CD4-positive, alpha-beta T cell treated with Interleukin-4 for 4 hours (primary cell): ENCODE data around the gene SFT2D1.
"Not testable (repeated sequence)": the region's sequence is repeated elsewhere in the genome, so short reads cannot be mapped to it uniquely, and the experiment has no call there.

Source experiments
- DNase-seq: peaks from one replicate; pipeline ENCODE4 v3.0.0-alpha.2; 2020

Gene SFT2D1

DNA sequence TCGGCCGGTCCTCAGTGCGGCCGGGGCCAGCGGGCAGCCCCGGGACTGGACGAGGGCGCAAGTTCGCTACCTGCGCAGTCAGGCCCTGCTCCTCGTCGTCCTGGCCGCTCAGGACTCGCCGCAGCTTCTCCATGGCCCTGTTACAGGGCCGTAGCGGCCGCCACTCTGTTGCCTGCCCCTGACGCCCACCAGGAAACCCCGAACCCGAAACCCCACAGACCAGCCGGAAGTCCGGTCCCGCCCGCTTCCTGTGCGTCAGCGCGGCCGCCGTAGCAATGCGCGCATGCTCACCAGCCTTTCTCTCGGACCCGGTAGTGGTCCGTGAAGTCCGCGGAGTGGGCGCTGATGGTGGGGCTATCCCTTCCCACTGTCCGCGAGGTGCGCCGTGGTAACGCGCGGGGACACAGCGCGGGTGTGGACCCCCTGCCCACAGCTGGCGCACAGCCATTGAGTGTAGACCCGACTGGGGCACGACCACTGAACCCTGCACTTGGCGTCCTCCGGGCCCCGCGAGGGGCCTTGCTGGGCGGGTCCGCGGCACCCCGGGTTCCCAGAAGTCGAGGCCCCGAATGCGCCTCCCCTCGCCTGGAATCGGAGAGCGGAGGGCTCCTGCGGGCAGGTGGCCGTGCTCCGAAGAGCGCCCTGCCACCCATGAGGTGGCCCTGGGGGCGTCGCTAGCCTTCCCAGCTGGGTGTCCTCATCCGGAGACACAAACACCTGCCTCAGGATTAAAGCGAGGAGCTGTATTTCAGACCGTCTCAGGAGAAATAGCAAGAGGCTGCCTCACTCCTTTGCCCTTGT, at the start of gene SFT2D1:
Gene SFT2D1 (minus strand): TSS at position 197 of the 801 bp plus-strand sequence. CDS start 64 bp downstream, at position 133.
- DNase-seq: peak; percentile 68

DNA sequence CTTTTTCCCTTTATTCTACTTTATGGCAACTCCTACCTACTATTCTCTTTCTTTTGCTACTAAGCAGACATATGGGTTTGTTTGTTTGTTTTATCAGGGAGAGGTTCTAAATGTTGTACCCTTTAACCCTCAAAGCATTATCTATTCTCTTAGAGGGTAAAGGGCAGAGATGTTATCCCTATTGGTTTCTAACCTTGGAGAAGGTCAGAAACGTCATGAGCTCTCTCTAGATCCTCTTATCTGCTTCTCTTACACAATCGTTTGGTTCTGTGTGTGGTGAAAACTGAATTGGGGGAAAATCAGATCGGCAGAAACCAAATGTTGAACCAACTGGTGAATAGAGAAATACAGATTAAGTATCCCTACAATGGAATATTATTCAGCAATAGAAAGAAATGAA, 46.8 kb upstream of the SFT2D1 start:
- DNase-seq: no peak

DNA sequence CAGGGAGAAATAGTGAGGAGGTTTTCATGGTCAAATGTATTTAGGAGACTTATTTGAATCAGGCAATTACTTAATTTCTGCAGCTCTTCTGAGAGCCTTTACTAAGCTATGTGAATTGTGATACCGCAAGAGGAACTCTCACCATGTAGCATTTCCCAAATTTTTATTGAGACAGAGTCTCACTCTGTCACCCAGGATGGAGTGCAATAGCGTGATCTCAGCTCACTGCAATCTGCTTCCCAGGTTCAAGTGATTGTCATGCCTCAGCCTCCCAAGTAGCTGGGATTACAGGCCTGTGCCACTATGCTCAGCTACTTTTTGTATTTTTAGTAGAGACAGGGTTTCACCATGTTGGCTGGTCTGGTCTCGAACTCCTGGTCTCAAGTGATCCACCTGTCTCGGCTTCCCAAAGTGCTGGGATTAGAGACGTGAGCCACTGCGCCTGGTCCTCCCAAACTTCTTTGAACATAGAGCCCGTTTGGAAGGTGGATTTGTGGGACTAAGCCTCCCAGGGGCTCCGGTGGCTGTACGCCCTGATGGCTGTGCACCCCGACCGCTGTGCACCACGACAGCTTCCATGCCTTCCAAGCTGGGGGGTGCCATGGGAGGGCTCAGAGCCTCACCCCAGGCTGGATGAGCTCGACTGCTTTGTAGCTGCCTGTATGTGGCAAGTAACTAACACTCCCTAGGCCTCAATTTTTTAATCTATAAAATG, 46.1 kb upstream of the SFT2D1 start:
- no peak for DNase-seq

DNA sequence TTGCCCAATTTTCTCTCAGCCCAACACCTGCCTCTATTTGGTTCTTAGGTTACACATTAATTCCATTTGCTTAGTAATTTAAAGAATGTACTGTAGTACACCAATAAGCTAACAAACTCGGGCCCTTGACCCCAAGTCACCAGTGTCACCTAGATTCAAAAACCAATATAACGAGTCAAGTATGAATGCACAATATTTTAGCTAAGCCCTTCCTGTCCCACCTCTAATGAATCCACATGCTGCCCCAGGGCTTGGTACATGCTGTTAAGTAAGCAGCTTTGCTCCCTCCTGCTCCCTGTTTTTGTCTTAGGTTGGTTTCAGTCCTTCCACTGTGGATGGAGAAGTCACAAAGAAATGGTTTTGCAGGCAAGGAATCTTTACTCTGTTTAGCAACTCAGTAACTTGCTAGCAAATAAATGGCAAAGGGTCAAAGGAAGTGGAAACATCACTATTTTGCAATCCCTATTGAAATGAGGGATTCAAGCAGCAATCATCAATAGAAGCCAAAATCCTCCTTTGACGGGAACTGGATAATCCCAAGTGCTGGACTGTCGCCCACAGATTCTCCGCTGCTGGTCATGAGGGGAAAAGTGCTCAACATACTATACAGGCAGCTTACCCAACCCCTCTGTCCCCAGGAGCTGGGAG, 45.4 kb upstream of the SFT2D1 start:
- no peak for DNase-seq

DNA sequence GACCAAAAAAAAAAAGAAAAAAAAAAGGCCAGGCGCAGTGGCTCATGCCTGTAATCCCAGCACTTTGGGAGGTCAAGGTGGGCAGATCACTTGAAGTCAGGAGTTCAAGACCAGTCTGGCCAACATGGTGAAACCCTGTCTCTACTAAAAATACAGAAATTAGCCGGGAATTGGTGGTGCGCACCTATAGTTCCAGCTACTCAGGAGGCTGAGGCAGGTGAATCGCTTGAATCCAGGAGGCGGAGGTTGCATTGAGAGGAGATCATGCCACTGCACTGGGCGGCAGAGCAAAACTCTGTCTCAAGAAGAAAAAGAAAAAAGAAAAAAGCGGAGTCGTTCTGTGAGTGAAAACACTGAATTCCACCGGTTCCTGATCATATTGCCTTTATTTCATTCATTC, 44.8 kb upstream of the SFT2D1 start:
- not testable (repeated sequence) for DNase-seq

DNA sequence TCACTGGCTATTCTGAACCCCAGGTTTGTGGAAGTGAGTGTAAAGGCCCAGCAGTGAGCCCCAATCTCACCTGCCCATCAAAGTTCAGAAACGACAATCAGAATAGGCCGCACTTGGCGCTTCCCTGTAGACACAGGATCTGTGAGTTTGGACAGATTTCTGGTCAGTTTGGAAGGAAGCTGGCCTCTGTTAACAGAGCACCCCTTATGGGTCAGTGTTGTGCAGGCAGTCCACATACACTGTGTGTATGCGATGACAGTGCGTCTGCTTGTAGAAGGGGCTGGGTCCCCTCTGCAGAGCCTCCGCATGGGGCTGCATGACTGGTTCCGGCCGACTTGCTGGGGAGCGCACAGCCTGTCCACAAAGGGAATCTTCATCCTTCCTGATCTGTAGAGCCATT, 43.8 kb upstream of the SFT2D1 start:
- no peak for DNase-seq

DNA sequence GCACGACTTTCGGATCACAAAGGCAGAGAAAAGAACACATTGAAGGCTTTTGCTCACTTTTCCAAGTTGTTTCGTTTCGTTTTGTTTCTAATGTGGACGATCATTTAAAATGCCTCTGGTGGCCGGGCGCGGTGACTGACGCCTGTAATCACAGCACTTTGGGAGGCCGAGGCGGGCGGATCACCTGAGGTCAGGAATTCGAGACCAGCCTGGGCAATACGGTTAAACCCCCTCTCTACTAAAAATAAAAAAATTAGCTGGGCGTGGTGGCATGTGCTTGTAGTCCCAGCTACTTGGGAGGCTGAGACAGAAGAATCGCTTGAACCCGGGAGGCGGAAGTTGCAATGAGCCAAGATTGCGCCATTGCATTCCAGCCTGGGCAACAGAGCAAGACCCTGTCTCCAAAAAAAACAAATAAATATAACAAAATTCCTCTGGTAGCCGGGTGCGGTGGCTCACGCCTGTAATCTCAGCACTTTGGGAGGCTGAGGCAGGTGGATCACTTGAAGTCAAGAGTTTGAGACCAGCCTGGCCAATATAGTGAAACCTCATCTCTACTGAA, 41.5 kb upstream of the SFT2D1 start:
- DNase-seq: peak; percentile 28

DNA sequence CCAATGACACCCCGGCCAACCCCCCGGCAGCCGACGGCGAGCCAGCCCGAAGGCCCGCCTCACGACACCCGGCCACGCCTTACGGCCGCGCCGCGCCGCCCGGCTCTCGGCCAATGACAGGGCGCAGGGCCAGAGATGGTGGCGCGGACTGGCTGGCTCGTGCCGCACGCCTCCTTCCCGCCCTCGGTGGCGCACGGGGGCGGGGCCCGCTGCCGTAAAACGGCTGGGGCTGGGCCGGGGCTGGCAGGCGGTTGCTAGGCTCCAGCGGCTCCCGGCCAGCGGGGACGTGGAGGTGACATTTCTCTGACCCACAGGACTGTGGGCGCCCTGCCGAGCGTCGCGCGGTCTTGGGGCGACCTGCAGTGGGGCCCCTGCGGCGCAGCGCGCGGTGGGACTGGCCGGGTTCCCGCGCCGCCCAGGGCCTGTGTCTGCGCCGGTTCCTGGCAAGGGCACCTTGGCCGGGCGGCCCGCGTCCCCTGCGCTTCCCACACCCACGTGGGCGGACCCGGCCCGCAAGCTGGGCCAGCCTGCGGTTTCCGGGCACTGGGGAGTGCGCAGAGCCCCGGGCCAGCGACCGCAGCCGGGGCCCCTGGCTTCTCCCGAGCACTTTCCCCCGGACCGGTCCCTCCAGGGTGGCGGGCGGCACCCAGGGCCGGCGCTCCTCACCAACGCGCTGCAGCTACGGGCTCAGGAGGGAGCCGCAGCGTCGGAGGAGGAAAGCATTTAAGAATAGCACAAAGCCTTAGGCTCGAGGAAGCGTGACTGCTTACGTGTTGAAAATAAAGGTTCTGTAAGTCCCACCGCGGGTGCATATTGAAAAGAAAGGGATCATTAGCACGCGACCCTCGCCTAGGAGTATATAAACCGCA, 40.8 kb upstream of the SFT2D1 start, which contains the start of gene MPC1:
Gene MPC1 (minus strand): TSS at position 8 of the 869 bp plus-strand sequence. CDS start 64 bp downstream, outside the sequence.
- DNase-seq: peak; percentile 93

DNA sequence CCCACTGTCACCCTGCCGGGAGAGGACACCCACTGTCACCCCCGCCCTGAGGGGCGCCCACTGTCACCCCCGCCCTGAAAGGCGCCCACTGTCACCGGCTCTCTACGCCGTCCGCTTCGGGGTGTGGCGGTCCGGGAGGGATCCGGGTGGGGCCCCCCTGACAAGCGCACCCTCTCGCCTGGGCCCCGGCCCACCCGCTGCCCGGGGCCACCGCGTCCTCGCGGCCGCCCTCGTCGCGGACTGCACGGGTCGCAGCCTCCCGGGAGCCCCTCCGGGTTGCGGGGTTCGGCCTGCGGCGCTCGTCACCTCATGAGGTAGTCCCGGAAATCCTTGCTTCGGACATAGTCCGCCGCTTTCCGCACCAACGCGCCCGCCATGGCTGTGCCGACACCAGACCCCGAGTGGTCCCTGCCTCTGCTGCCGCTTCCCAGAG, 40.2 kb upstream of the SFT2D1 start:
- peak; percentile 1 for DNase-seq

DNA sequence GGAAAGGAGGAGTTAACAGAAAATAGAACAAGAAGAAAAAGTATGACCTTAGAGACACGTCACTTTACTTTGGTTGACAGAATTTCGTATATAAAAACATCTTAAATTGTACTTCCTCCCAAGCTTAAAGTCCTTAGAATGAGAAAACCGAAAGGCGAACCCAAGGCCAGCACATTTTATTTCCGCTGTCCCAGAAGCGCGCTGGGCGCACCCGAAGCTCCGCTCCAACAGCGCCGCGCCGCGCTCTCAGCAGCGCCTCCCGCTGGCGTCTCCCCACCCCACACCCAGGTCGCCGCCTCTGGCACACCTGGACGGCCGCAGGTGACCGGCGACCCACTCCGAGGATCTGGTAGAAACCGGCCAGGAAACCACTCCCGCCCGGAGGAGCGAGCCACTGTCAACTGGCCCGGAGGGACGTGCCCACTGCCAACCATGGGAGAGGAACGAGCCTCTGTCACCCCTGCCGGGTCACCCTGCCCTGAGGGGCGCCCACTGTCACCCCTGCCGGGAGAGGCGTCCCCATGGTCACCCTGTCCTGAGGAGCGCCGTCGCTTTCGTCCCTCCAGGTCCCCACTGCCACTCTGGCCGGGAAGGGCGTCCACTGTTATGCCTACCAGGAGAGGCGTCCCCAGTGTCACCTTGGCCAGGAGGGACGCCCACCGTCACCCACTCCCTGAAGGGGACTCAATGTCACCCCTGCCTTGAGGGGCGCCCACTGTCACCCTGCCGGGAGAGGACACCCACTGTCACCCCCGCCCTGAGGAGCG, 39.6 kb upstream of the SFT2D1 start:
- peak; percentile 47 for DNase-seq

DNA sequence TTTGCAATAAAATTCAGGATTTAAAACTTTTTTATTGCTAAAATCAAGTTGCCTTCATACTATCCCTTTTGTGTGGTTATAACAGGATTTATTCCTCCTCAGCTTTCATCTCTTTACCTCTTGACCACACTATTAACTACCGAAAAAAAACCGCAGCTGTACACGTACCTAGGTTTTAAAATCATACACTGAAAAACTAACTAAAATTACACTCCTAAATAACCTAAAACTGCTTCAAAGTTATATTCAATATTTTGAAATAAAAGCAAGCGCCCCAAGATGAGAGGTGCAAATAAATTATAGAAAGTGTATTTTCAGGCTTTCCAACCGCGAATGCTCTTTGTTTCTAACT, 39.0 kb upstream of the SFT2D1 start:
- no peak for DNase-seq

DNA sequence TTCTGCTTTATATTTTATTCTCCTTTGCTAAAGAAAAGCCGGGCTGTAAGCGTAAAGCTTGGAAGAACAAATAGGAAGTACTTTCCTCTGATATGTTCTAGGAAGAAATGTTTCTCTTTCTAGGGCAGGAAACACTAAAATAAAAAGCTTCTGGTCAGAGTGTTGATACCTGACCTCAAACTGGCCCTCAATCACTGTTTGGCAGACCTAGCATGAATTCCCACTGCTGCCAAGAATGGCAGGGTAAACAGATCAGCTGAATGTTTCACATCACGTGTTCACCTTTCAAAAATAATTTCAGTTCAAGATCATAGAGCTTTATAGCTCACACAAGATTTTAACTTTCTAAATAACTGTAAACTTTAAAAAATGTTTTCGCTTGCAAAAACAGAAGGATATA, 37.5 kb upstream of the SFT2D1 start:
- no peak for DNase-seq

DNA sequence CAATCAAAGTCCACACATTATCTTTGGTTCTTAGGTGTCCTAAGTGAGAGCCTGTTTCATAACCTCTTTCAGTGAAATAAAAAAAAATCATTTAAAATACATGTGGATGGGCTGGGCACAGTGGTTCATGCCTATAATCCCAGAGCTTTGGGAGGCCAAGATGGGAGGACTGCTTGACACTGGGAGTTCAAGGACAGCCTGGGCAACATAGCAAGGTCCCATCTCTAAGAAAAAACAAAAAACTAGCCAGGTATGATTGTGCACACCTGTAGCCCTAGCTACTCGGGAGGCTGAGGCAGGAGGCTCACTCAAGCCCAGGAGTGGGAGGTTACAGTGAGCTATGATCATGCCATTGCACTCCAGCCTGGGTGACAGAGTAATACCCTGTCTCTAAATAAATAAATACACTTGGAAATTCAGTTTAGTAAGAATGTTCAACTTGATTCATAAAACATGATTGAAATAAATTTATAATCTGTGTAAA, 36.8 kb upstream of the SFT2D1 start:
- no peak for DNase-seq

DNA sequence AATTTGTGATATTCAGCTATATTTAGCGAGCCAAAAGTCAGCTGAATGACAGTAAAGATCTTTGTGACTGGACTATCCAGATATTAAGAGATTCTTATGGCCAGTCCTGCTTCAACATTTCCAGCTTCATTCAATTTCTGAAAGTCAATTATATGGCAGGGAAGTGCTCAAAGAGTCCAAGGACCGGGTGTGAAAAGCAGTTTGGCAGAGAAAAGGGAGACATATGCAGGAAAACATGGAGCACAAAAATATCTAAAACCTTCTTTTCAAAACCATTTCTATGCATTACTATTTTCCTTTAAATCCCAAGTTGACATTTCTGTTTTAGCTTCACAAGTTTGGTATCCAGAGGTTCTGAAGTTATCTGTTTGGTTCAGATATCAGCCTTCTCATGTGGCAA, 35.4 kb upstream of the SFT2D1 start:
- DNase-seq: no peak

DNA sequence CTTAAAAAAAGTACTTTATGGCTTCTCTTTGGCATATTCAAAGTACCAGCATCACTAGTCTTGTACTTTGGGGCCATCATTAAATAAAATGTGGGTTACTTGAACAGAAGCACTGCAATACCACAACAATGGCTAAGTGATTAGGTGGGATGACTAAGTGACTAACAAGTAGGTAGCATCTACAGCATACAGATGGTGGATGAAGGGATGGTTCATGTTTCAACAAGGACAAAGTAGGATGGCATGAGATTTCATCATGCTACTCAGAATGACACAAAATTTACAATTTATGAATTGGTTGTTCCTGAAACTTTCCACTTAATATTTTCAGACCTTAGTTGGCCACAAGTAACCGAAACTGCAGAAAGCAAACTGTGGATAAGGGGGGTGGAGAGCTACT, 32.7 kb upstream of the SFT2D1 start:
- DNase-seq: no peak

DNA sequence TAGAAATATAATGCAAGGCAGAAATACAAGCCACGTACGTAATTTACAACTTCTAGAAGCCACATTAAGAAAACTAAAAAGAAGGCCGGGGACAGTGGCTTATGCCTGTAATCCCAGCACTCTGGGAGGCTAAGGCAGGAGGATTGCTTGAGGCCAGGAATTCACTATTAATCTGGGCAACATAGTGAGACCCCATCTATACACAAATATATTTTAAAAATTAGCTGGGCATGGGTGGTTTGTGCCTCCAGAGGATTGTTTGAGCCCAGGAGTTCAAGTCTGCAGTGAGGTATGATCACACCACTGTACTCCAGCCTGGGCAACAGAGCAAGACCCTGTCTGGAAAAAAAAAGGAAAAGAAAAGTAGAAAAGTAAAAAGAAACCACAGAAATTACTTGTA, 28.1 kb upstream of the SFT2D1 start:
- DNase-seq: no peak

DNA sequence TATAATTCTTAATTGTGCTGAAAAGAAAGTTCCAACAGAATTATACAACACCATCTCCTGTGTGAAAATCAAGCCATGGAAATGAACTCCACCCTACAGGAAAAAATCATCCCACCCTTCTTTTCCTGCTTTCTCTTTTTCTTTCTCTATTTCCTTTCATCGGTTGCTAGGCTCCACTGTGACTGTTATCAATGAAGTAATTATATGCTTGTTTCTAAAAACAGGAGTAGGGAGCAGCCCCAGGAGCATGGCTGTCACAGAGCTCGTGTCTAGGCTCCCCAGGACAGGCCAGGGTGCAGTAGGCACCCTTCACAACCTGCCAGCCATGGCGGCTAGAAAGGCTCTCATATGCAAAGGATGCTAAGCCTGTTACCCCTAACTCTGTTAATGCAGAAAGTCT, 27.4 kb upstream of the SFT2D1 start:
- DNase-seq: no peak

DNA sequence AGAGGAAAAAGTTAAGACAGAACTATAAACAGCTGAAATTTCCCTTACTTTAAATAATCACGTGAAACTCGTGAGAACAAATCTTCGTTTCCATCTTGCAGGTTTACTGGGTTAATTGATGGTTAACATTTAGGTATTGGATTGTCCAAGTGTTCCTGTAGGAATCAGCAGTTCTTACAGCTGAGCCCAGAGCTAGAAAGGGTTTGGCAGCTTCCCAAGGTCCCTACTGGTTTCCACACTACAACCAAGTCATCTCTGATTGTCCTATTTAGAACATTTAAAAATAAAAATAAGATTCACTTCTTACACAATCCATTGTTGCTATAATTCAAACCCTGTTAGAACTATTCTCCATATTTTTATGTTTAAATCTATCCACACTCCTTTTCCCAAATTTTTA, 24.6 kb upstream of the SFT2D1 start:
- DNase-seq: no peak

DNA sequence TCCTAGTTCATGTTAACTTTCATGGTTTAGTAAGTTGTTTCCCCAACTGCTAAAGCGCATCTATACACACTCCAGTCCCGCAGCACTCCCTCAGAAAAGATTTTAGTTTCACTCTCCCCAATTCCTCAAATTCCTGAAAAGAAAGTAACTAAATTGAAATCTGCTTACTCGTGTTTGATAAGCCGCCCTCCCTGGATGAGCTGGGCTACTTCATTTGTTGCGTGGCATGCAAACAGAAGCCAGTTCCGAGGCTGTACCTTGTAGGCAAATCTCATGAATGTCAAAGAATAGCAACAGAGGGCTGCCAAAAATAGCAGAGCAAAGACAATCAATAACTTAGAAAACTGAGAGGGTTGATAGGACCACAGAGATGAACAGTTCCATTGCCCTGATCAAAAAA, 23.5 kb upstream of the SFT2D1 start:
- DNase-seq: no peak

DNA sequence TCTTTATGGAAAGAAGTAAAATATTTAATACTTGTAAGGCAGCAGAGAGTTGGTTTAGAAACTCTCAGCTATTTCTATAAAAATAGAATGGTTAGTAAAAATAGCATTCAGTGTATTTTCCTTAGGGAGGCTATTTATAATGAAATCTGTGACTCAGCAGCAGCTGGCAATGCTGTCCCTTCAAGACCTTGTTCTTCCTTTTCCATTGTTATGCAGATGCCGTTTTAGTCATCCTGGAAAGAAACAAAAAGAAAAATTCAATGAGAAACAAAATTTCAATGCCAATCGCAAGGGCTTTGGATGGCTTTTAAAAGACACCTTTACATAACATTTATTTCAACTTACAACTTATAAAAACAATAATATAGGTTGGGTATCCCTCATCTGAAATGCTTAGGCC, 22.9 kb upstream of the SFT2D1 start:
- no peak for DNase-seq

DNA sequence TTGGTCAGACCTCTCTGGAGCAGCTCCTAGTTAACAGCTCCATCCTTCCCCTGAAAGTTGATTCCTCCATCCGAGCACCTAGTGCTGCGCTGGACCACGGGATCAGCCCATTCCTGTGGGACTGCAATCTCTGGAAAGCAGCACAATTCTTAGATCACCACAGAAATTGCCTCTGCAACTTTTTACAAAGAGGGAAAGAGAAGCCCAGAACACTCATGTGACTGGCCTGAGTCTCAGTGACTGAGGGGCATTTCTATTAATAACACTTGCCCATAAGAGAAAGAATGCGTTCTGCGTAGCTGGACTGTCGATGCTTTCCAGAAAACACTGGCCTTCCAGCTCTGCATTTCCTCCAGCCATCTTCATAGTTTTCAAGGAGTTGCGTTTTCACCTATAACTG, 22.1 kb upstream of the SFT2D1 start:
- no peak for DNase-seq

DNA sequence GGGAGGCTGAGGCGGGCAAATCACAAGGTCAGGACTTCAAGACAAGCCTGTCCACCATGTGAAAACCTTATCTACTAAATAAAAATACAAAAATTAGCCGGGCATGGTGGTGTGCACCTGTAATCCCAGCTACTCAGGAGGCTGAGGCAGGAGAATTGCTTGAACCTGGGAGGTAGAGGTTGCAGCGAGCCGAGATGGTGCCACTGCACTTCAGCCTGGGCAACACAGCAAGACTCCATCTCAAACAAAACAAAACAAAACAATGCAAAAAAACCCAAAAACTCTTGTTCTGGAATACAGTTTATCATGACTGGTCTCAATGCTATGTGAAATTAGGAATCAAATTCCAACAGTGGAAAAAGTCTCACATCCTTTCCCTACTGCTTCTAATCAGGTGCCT, 20.1 kb upstream of the SFT2D1 start:
- DNase-seq: not testable (repeated sequence)
